GM18519 (cell line): Measurements from ENCODE around the gene INSL4.

ENCODE experiments used
- ATAC-seq: cut with Tn5 transposase; IDR thresholded peaks from one replicate; pipeline ENCODE4 v1.9.1; 2021; ENCODE audit warnings: mild to moderate bottlenecking, moderate library complexity; ENCODE audit not compliant: unreplicated experiment, low FRiP score

Gene INSL4

GRCh38 chr9:5231212-5231611, at the start of gene INSL4:
TSS of gene INSL4 (plus strand) at chr9:5231419. CDS start at chr9:5231524, 105 bp downstream.
- ATAC-seq = no peak

- no peak for ATAC-seq
Measured at GRCh38 chr9:5184776-5185175, 46.4 kb upstream of the INSL4 start.

GRCh38 chr9:5185220-5185840, 45.9 kb upstream of the INSL4 start, which contains the start of gene INSL6:
TSS of gene INSL6 (minus strand) at chr9:5185639. CDS start at chr9:5185602, 37 bp downstream.
- no peak for ATAC-seq

GRCh38 chr9:5186416-5187169, 44.6 kb upstream of the INSL4 start:
- no peak for ATAC-seq

GRCh38 chr9:5188060-5188984, 42.9 kb upstream of the INSL4 start:
- ATAC-seq = no peak

- no peak for ATAC-seq
Measured at GRCh38 chr9:5191985-5192384, 39.2 kb upstream of the INSL4 start.

- no peak for ATAC-seq
Measured at GRCh38 chr9:5193345-5193744, 37.9 kb upstream of the INSL4 start.

GRCh38 chr9:5195463-5195862, 35.8 kb upstream of the INSL4 start:
- ATAC-seq = no peak

GRCh38 chr9:5205071-5205470, 26.1 kb upstream of the INSL4 start:
- ATAC-seq = no peak

GRCh38 chr9:5230554-5230953, 665 bp upstream of the INSL4 start:
- no peak for ATAC-seq

GRCh38 chr9:5263351-5264218, 32.4 kb downstream of the INSL4 start:
- ATAC-seq = no peak

- no peak for ATAC-seq
Measured at GRCh38 chr9:5264219-5264595, 33.0 kb downstream of the INSL4 start.

- ATAC-seq = no peak
Measured at GRCh38 chr9:5265939-5266338, 34.7 kb downstream of the INSL4 start.

- ATAC-seq = no peak
Measured at GRCh38 chr9:5269249-5269715, 38.1 kb downstream of the INSL4 start.

- no peak for ATAC-seq
Measured at GRCh38 chr9:5274770-5275169, 43.6 kb downstream of the INSL4 start.

- peak; percentile 81 for ATAC-seq
Measured at GRCh38 chr9:5278486-5278885, 47.3 kb downstream of the INSL4 start.
